NCI-H1694 treated with DMSO at 0.1 percent for 48 hours (cell line): ENCODE measurements around the gene USP10.
"Not testable (repeated sequence)": the region's sequence is repeated elsewhere in the genome, so short reads cannot be mapped to it uniquely, and the experiment has no call there.

Source experiments
- DNase-seq: peaks from one replicate; lab custom pipeline; 2025; lab: John Stamatoyannopoulos, UW

Gene USP10

DNA sequence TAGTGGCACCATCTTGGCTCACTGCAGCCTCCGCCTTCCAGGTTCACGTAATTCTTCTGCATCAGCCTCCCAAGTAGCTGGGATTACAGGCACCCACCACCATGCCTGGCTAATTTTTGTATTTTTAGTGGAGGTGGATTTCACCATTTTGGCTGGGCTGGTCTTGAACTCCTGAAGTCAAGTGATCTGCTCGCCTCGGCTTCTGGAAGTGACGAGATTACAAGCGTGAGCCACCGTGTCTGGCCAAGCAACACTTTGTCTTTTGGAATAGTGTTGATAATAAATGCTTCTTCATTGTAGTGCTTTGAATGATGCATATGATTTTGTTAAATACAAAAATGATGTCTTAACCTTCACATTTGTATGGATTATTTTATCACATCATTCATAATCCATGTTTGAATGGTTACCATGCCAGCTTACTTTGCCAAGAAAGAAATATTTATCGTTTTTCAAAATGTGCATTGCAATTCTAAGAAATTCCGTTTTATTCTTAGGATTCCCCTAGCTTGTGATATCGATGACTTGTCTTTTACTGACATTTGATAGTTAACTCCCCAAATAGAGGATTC, 29.1 kb downstream of the USP10 start:
- no peak for DNase-seq

DNA sequence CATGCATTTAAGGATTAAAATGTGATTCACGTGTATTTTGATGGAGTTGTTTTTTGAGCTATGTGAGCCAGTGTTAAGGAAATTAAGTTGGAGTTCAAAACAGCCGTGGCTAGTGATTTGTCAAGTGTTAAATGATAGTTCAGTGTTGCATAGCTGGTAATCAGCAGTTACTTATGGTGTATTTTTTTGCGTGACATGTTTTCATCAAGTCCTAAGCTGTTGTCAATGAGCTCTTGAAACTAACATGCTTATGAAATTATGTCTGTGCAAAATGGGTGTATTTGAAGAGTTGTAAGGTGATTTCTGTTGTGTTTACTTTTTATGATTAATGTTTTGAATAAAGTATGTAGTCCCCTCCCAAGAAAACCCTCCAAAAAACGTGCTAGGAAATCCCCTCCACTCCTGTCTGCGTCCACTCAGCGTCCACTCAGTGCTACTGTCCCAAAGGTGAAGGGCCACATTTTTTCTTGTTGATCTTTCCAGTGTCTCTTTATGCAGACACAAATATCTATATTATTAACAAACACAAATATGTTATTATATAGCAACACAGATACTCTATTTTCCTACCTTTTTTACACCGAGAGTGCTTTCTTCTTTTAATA, 30.0 kb downstream of the USP10 start:
- DNase-seq, result no peak

DNA sequence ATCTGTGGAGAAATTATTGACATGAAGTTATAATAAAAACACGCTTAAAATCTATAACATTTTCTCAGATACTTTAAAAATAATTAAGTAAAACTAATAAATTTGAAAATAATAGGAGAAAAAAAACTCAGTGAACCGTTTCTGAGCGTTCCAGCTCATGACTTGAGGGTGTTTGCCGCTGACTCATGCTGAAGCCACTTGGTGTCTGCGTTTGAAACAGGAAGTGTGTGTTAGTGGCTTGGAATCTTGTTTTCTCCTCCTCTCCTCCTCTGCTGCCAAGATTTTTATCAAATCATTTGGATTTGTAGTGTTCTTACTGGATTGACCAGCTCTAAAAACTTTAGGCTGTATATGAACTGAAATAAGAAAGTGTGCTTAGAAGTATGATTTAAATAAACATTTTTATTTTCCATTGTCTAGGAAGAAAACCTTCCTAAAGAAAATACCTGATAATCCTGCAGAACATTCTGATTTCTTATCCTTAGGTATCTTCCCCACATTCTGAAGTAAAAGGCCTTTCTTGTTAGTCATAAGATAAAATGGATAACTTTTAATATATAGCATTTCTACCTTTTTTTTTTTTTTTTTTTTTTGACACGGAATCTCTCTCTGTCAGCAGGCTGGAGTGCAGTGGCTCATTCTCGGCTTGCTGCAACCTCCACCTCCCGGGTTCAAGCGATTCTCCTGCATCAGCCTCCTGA, 30.8 kb downstream of the USP10 start:
- DNase-seq, result peak; percentile 12

DNA sequence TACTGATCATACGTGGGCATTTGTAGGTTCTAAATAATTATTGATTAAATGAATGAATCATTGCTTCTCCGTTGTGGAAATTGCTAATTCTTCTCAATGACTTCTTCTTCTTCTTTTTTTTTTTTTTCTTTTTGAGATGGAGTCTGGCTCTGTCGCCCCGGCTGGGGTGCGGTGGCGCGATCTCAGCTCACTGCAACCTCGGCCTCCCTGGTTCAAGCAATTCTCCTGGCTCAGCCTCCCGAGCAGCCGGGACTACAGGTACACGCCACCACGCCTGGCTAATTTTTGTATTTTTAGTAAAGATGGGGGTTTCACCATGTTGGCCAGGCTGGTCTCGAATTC, 32.5 kb downstream of the USP10 start:
- not testable (repeated sequence) for DNase-seq

DNA sequence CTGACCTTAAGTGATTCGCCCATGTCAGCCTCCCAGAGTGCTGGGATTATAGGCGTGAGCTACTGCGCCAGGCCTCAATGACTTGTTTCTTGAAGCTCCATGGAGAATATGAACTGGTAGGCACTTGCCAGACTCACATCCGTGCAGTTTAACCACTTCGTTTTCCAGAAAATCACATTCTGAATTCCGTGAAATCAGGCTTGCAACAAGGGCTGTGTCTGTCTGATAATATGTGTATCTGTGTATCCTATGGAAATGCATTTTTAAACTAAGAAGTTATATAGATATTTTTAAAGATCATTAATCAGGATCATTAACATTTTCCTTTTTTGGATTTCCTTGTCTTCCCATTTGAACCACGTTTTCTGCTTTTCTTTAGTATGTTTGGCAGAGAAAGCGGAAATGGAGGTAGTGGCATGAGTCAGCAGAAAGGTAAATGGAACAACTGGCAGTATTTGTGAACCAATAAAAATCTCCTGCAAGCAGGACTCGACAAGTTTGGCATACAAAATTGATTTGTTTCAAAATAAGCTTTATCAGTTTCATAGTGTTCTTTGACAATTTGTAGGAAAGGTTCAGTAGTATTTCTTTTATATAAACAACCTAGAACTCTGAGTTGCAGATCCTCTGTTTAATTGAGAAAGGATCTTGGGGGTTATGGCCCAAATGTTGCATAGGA, 33.0 kb downstream of the USP10 start:
- no peak for DNase-seq

DNA sequence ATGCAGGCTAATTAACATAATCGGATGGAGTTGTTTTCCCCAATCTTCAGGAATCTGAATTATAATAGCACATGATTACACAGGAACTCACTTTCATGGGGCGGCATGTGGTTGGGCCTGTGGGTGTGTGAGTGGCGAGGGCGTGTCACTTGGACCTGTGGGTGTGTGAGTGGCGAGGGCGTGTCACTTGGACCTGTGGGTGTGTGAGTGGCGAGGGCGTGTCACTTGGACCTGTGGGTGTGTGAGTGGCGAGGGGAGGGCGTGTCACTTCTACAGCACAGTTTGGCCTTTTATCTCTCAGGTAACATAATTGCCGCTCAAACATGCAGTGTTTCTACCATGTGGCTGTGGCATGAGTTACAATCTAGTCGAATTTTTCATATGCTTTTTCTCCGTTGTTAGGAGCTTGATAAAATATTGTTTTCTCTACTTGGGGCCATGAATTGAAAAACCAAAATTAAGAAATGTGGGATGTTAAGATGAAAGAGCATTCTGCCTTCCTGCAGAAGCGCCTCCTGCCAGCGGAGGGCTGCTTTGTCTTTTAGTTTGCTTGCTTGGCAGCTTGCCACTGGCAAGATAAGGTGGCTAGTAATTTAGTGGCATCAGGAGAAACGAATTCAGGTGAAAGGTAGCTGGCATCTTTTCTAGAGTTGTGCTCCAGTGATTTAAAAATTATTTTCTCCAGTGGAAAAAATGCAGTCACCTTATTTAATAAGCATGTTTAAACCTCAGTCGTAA, 36.2 kb downstream of the USP10 start:
- DNase-seq, result no peak

DNA sequence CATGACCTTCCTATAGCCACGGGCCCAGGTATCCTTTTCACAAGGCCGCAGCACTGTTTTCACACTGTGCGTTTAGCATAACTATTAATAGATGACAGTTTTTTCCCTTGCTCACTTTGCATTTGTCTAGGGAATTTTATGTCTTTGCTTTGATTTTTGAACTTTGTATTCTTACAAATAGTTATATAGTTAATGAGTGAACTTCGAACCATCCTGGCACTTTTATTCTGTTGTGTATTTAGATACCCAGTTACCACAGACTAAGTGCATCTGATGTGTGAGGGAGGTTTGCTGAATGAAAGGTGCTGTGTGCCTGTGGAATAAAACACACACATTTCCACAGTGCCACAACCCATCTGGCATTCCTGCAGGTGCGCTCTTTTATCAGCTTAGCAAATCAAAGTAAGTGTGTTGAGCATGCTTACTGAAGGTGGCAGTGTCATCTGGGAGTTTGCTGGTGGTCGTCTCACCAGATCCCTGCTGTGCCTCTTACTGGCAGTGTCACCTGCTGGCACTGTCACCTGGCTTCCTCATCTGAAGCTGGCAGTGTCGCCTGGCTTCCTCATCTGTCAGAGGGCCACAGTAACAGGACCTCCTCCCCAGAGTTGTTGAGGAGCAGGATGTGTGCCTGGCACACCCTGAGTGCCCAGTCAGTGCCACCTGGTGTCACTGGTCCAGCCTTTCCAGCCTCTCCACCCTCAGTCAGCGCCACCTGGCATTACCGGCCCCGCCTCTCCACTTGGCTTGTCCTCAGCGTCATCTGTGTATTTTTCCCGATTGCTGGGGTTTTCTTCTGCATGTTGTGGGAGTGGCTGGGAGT, 37.6 kb downstream of the USP10 start:
- no peak for DNase-seq

DNA sequence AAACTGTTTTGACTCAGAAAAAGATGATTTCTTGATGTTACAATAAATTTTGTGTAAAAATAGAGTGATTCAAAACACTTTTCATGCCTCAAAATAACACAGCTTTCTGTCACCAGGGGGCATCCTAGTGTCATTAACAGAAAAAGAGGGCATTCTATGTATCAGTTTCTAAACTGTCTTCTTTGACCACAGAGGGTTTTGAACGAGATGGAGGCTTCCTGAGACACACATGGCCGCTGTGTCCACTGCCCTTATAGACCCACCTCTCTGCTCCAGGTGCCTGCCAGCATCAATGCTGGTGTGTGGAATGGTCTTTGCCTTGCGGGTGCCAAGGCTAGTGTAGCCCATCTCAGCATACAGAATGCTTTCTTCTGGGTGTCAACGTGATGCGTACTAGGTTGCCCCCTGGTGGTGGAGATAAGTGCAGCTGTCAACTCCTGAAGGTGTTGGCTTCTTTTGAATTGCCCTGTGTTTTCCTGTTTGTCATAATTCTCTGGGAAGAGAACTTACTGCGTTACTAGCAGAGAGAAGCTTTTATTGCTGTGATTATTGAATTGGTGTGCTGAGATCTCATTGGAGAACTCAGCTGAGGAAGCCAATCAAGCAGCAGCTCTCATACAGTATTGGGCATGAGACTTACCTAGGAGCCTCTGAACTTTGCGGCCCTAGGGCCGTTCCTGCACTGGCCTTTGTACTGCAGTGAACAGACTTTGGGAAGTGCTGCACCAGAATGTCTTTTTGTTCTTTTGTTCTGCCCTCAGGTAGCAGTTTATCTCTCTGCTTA, 38.6 kb downstream of the USP10 start:
- peak; percentile 82 for DNase-seq

DNA sequence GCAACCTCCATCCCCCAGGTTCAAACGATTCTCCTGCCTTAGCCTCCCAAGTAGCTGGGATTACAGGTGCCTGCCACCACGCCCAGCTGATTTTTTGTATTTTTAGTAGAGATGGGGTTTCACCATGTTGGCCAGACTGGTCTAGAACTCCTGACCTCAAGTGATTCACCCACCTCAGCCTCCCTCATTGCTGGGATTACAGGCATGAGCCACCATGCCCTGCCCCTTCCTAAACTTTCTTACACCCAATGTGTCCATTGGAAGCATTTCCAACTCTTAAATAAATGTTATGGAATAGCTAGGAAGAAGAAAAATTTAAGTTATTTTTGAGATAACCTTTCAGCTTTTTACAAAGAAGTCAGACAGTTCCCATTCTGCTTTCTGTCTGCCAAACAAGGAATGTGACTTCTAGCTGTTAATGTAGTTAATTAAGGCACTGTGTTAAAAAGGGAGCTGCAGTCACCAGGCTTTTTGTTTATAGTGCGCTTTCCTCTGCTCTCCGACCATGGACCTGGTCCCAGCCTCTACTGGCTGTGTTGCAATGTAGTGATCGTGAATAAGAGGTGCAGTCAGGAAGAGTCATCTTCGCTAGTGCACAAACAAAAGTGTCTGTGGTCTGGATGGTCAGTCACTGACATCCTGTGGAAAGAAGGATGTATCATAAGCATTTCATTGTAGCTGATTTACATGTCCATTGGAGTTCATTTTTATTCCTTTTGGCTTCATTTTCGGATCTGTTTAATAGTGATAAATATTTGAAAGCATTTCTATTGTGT, 39.7 kb downstream of the USP10 start:
- DNase-seq, result no peak

DNA sequence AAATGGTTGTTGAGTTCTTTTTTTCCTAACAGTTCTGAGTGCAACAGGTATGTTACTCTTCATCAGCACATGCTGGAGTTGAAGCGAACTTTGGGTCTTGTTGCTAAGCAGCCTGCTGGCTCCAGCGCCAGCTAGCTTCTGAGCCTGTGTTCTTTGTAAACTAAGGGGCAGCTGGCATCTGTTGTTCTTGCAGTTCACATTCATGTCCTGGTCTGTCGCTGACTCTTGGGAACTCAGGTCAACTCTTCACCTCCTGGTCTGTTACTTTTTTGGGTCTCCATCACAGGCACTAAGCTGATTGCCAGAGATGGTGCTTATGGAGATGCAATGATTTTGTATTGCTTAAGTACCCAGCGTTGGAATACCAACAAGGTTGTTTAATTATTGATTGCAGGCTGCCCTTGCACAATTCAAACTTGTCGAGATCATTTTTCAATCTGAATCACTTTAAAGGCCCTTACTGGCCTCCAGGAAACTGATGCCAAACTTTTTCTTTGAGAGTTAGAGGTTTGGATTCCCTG, 40.9 kb downstream of the USP10 start:
- no peak for DNase-seq

DNA sequence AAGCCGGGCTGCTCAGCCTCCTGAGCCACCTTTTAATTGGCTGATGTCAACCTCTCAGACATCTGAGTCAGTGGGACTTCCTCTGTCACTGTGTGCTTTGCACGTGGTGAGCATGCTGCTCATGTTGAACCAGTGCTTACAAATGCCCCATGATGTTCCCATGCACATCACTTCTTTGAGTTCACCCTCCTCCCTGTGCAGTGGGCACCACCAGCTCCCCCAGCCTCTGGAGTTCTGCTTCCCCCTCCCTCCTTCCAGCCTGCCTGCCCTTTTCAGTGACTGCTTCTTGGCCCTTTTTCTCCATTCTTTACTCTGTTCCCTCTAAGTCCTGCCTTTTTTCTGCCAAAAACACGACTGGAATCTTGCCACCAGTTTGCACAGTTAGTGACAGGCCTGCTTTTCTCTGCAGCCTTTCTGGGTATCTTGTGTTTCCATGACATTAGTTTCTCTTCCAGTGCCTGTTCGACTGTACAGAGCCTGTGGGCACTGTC, 41.6 kb downstream of the USP10 start:
- DNase-seq, result no peak

DNA sequence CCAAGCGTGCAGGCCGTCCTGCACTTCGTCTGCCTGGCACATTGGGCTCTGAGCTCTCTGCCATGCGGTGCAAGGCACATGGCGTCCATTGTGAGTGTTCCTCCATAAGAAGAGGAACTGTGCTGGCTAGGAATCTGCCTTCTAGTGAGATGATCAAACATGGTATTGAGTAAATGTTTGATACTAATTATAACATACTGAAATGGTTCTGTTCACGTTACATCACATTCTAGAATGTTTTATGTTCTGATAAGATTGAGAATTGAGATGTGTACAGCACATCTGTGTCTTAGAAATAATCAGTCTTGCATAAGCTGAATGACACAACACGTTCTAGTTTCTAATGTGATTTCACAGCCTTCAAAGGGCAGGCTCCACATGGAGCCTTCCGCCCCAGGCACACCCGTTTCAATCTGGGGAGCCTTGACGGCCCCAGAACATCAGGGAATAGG, 42.9 kb downstream of the USP10 start:
- DNase-seq, result no peak

DNA sequence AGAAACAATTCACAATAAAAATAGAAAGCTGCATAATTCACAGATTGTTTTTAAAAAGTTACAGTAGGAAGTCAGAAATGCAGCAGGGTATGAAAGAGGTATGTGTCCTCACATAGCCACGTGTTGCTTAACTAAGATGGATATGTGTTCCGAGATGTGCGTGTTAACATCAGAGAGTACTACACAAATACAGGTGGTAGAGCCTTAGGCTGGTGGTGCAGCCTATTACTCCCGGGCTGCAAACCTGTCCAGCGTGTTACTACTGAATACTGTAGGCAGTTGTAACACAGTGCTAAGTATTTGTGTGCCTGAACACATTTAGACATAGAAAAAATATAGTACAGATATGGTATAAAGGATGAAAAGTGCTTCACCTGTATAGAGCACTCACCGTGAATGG, 46.4 kb downstream of the USP10 start:
- no peak for DNase-seq

DNA sequence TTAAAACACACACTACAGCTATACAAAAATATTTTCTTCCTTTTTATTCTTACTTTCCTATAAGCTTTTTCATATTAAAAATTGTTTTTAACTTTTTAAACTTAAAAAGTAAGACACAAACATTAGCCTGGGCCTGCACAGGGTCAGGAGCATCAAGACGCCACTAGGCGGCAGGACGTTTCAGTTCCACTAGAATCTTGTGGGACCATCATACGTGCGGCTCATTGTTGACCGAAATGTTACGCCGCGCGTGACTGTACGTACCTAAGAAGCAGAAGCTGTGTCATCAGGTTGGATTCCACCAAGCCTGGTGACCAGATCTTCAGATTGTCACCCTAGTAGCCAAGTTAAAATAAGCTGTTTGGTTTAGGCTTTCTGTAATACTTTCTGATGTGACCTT, 47.1 kb downstream of the USP10 start:
- DNase-seq, result no peak

DNA sequence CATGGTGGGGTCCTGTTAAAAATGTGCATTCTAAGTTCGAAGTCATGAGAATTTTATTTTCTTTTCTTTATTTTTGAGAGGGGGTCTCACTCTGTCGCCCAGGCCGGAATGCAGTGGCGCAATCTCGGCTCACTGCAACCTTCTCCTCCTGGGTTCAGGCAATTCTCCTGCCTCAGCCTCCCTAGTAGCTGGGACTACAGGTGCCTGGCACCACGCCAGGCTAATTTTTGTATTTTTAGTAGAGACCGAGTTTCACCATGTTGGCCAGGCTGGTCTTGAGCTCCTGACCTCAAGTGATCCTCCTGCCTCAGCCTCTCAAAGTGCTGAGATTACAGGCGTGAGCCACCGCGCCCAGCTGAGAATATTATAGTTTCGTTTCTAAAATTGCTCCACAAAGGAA, 48.4 kb downstream of the USP10 start:
- DNase-seq, result not testable (repeated sequence)

DNA sequence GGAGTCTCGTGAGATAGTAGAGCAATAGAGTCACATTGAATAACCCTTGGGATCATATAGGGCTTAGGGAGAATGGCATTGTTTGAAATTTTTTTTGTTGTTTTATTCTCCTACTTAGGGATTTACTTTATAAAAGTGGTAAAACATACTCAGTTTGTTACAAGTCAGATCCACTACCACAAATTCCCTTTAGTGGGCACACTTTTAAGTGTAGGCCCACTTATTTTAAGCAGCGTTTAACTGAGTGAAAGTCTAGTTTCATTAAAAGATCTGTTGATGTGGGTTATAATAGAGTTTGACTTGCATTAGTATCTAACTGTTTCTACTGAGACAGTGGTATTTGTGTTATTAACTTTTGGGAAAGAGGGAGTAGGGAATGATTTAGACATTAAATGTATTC, 49.3 kb downstream of the USP10 start:
- no peak for DNase-seq

DNA sequence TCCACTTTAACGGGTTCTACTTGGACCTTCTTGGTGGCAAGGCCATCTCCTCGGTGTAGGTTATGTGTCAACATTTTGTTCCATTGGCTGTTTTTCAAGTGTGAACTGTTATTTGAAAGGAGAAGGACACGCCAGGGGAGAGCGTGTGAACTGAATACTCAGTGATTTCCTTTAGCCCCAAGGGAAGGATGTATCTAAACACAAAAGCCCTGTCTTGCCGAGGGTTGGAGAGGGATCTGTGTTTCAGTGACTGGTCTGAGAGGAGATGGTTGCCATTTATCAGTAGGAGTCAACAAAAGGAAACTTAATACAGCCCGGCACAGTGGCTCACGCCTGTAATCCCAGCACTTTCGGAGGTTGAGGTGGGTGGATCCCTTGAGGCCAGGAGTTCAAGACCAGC, 50.0 kb downstream of the USP10 start:
- DNase-seq, result no peak

DNA sequence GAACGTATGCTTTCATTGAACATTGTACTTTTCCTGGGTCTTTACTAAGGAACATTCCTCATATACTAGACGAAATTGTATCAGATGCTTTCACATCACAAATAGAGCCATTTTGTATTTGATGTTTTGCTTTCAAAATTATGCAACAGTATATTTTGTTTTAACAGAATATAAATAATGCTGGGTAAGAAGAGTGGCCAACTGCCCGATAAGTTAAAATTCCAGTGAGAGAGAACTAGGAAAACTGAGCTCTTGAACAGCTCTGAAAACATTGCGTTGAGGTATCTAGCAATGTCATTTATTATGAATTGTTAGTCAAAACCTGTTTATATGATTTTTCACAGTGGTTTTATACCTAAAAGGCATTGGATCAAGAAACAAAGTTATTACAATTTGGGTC, 50.8 kb downstream of the USP10 start:
- no peak for DNase-seq

DNA sequence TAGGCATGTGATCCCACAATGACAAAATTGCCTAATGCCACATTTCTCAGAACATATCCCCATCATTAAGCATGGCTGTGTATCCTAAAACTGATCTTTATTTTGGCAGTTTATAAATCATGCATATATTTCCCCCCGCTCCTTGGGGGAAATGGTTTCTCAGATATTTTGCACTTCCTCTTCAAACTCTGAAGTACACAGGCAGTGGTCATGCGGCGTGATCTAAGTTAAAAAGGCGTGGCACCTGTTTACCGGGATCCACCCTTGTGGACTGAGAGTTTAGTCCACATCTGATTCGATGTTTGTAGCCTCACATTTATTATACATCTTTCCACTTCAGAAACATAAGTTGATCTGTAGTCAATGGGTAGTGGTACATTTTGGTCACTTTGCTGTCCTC, 51.4 kb downstream of the USP10 start:
- DNase-seq, result no peak

DNA sequence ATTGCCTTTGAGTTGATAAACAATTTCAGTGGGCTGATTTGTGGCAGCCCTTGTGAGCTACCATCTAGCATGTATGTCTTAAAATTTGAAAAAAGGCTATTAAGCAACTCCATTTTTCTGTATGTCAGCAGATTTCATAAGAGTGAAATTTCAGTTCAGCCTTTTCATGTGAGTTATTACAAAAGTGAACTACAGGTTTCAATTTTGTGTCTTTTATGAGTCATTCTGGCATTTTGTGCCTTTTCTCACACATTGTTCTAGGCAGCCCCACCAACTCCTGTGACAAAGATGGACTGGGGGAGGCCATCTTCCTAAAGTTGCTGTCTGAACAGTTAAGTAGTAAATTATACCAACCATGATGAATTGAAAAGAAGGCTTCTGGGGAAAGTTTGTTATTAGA, 52.1 kb downstream of the USP10 start:
- DNase-seq, result no peak
